ENCODE results near the gene SPNS2.
A peak's percentile ranks its signal among the peaks of the same experiment; 100 is the strongest.

The SPNS2 gene

GRCh38 chr17:4534928-4535666 lies 36.4 kb downstream of the SPNS2 start:
- intact Hi-C loops (cut with DNase I): no loop called here

DNA sequence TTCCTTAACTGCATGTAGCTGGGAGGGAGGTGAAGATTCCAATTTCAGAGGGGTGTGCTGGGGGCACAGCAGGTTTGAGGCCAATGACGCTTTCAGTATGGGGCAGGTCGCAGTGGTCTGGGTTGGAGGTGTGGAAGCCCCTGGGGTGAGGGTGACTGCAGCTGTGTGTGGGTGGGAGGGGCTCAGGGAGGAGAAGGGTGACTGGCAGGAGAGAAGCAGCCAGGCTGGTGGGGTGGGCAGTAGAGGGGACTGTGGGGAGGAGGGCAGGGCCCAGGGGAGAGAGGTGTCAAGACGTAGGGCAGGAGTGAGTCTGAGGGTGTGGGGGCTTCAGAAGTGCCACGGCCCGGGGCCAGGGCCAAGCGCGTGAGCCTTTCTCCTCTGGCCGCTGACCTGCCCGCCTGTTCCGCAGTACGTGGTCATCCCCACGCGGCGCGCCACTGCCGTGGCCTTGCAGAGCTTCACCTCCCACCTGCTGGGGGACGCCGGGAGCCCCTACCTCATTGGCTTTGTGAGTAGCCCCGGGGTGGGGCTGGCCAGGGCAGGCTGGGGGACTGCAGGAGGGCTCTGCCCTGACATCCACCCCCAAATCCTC lies 37.1 kb downstream of the SPNS2 start:
- no peak for DNase-seq
- intact Hi-C loops (cut with DNase I): no loop called here

More at GRCh38 chr17:4534928-4535666, 36.4 kb downstream of the SPNS2 start:
- peak in 3 of 10 donors; percentile 44 to 90 (median 66) for DNase-seq

GRCh38 chr17:4536259-4536741 lies 37.6 kb downstream of the SPNS2 start:
- DNase-seq: peak in 1 of 10 donors; percentile 88
- intact Hi-C loops (cut with DNase I): no loop called here

- peak in 1 of 10 donors; percentile 37 for DNase-seq
- intact Hi-C loops (cut with DNase I): no loop called here
Observed at GRCh38 chr17:4536742-4537411, 38.2 kb downstream of the SPNS2 start.

GRCh38 chr17:4537451-4538235 lies 39.0 kb downstream of the SPNS2 start:
- intact Hi-C loops (cut with DNase I): no loop called here
- DNase-seq: peak; percentile 66 to 98 (median 80)

GRCh38 chr17:4538236-4539002 lies 39.7 kb downstream of the SPNS2 start:
- intact Hi-C loops (cut with DNase I): no loop called here
- DNase-seq: peak in 2 of 10 donors; percentile 78 to 83

GRCh38 chr17:4539025-4539424 lies 40.3 kb downstream of the SPNS2 start:
- intact Hi-C loops (cut with DNase I): no loop called here
- peak in 2 of 10 donors; percentile 73 to 76 for DNase-seq

- DNase-seq: peak in 3 of 10 donors; percentile 72 to 81 (median 78)
- intact Hi-C loops (cut with DNase I): loop anchor here (5.0 kb wide), 2 partner anchors 37 to 117 kb away; no protein-coding TSS in a partner anchor
Observed at GRCh38 chr17:4539576-4540223, 41.0 kb downstream of the SPNS2 start.

- peak in 1 of 10 donors; percentile 77 for DNase-seq
- intact Hi-C loops (cut with DNase I): loop anchor here (5.0 kb wide), 2 partner anchors 38 to 118 kb away; no protein-coding TSS in a partner anchor
Observed at GRCh38 chr17:4540224-4540651, 41.6 kb downstream of the SPNS2 start.

GRCh38 chr17:4540687-4541327 lies 42.1 kb downstream of the SPNS2 start:
- intact Hi-C loops (cut with DNase I): loop anchor here (5.0 kb wide), 2 partner anchors 39 to 119 kb away; no protein-coding TSS in a partner anchor
- DNase-seq: peak in 2 of 10 donors; percentile 75 to 83

DNA sequence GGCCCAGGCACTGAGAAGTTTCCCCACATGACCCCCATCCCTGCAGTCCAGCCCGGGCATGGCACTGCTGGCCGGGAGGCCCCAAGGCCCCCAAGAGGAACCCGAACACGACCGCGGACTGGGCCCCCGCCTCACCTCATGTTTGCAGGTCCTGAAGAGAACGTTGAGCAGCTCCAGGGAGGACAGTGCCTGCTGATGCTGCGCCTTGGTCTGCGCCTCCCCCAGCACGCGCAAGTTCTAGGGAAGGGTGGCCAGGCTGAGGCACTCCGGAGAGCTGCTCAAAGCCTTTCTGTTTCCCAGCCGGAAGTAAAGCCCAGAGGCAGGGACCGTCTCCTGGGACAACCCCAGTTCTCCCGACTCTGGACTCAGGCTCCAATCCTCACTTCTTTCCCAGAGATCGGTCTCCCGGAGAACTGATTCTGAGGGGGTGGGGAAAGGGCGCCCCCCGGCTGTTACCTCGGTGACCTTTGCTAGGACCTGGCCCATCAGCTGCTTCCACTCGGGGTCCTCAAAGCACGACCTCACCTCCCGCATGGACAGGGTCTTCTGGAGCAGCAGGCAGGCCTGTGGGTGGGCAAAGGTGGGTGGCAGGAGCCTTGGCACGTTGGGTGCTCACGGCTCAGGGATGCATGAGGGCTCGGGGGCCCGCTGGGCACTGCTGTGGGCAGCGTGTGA lies 42.8 kb downstream of the SPNS2 start:
- DNase-seq: peak in 3 of 10 donors; percentile 44 to 89 (median 83)
- intact Hi-C loops (cut with DNase I): loop anchor here (5.0 kb wide), 2 partner anchors 39 to 119 kb away; no protein-coding TSS in a partner anchor

DNA sequence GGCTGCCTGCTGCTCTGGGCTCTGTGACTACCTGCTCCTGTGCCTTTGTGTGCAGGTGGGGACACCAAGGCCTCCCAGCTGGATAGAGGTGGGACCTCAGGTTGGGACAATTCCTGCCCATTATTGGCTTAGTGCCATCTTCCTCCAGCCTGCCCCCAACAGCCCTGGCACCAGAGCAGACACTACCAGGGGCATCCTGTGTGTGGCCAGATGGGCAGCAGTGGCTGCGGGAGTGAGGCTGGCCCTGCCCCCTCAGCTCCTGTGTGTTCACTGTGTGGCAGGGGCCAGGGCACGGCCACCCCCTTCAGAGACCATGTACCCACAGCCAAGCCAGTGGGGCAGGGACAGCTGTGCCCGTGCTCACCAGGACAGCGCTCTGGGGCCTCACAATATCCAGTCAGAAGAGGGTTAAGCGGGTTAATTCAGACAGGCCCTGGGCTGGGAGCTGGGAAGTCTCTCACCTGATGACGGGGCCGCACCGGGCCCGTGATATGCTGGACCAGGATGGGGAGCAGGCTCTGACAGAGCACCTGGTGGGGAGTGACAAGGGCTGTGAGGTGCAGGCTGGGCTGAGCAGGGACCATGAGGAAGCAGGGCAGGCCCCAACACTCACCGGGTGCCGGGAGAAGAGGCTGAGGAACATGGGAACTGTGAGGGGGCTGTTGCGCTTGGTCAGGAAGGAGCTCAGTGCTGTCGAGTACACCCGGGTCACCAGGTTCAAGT lies 43.5 kb downstream of the SPNS2 start:
- DNase-seq: peak in 3 of 10 donors; percentile 68 to 80 (median 76)
- intact Hi-C loops (cut with DNase I): loop anchor here (5.0 kb wide), 2 partner anchors 40 to 120 kb away; no protein-coding TSS in a partner anchor

- intact Hi-C loops (cut with DNase I): loop anchor here (5.0 kb wide), 2 partner anchors 40 to 120 kb away; no protein-coding TSS in a partner anchor
- DNase-seq: peak in 2 of 10 donors; percentile 66 to 86
Observed at GRCh38 chr17:4542726-4543191, 44.1 kb downstream of the SPNS2 start.

DNA sequence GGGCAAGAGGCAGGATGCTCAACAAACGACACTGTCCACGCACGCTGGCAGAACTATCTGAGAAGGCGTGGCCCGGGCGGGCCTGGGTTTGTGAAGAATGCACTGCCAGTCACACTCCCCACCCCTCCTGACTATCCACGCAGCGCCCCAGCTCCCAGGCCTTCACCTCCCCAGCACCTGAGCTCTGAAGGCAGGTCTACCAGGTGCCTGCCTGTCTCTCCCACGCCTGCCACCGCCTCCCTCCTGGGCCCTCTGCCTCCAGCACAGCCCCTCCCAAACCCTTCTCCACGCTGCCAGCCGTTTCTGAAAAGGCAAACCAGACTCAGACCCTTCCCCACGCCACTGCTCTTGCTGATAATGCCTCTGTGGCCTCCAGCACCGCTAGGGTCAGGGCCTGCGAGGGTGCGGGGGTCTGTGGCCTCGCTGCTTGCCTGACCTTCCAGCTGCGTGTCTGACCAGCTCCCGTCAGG lies 44.9 kb downstream of the SPNS2 start:
- DNase-seq: peak in 3 of 10 donors; percentile 72 to 87 (median 84)
- intact Hi-C loops (cut with DNase I): loop anchor here (5.0 kb wide), 2 partner anchors 41 to 121 kb away; no protein-coding TSS in a partner anchor

GRCh38 chr17:4544135-4544950 lies 45.7 kb downstream of the SPNS2 start:
- peak in 3 of 10 donors; percentile 74 to 86 (median 85) for DNase-seq
- intact Hi-C loops (cut with DNase I): loop anchor here (5.0 kb wide), 2 partner anchors 42 to 122 kb away; no protein-coding TSS in a partner anchor

GRCh38 chr17:4544951-4545216 lies 46.2 kb downstream of the SPNS2 start:
- intact Hi-C loops (cut with DNase I): loop anchor here (5.0 kb wide), 2 partner anchors 43 to 123 kb away; no protein-coding TSS in a partner anchor
- DNase-seq: peak in 4 of 10 donors; percentile 50 to 91 (median 86)

Data from posterior cingulate gyrus (tissue), 11 donors.